GM20000 (cell line): Measurements from ENCODE around the gene PELI2.

Source experiments
- DNase-seq: peaks from one replicate; pipeline ENCODE4 v3.0.0; 2012; ENCODE audit warnings: low spot score
- TF ChIP-seq, protein P1 (sequence below): IDR thresholded peaks from 2 replicates; pipeline ENCODE4 v1.5.1; 2012; ENCODE audit warnings: mild to moderate bottlenecking, control low read depth; ENCODE audit errors: extremely low read depth, missing control alignments

The PELI2 gene

GRCh38 chr14:56135001-56135400, 16.8 kb downstream of the PELI2 start:
- TF ChIP-seq, protein P1, sequence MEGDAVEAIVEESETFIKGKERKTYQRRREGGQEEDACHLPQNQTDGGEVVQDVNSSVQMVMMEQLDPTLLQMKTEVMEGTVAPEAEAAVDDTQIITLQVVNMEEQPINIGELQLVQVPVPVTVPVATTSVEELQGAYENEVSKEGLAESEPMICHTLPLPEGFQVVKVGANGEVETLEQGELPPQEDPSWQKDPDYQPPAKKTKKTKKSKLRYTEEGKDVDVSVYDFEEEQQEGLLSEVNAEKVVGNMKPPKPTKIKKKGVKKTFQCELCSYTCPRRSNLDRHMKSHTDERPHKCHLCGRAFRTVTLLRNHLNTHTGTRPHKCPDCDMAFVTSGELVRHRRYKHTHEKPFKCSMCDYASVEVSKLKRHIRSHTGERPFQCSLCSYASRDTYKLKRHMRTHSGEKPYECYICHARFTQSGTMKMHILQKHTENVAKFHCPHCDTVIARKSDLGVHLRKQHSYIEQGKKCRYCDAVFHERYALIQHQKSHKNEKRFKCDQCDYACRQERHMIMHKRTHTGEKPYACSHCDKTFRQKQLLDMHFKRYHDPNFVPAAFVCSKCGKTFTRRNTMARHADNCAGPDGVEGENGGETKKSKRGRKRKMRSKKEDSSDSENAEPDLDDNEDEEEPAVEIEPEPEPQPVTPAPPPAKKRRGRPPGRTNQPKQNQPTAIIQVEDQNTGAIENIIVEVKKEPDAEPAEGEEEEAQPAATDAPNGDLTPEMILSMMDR, result no peak
- no peak for DNase-seq

- TF ChIP-seq, protein P1, result no peak
Measured at GRCh38 chr14:56135668-56136067, 17.5 kb downstream of the PELI2 start.

GRCh38 chr14:56136571-56137452, 18.6 kb downstream of the PELI2 start:
- no peak for DNase-seq
- TF ChIP-seq, protein P1, result no peak

More at GRCh38 chr14:56135668-56136067, 17.5 kb downstream of the PELI2 start:
- no peak for DNase-seq

DNA sequence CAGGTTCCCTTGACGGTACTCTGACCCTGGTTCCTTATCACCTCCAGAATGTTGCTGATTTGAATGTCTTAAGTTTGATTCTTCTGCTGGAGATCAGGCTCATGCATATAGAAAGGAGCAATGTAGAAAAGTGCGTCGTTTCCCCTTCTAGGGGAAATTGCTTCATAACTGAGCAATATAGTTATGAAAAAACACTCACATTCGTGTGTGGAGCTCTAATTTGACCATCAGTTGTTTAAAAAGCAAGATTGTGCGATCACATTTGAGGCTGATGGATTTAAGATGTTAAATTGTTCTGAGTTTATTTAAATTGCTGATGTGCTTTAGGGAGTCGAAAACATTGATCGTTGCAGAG, 19.2 kb downstream of the PELI2 start:
- no peak for DNase-seq
- TF ChIP-seq, protein P1, result no peak

DNA sequence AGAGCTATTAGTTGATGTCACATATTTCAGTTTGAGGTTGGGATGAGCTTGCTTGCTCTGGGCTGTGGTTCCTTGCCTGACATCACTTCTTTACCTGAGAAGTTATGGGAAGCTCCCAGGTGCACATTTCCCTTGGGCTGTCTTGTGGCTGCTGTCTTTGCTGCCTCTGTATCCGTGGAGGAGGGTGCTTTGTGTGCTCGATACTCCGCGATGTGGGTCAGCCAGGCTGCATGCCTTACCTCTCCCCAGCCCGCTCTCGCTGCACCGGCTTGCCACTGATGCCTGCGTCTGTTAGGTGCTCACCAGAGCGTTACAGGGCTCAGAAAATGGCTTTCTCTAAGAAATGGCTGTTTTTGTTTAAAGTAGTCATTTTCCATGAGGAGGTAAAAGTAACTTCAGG, 19.6 kb downstream of the PELI2 start:
- no peak for DNase-seq
- TF ChIP-seq, protein P1, result no peak

DNA sequence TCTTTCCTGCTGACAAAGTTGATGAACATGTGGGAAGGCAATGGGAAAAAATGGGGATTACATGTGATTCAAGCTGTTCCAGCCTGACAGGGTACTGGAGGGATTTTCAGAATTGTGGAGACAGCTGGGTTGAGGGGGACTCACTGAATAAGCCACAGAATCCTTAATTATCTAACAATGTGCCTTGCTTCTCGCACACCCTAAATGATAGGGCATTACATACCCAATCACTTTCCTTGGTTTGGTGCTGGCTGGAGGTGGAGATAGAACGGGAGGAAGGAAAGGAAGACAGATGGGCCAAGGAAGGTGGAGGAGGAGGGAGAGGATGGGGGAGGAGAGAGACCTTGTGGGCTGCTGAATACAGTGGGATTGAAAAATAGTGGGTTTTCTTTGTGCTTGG, 20.7 kb downstream of the PELI2 start:
- TF ChIP-seq, protein P1, result no peak

GRCh38 chr14:56142314-56142713, 24.1 kb downstream of the PELI2 start:
- no peak for DNase-seq
- TF ChIP-seq, protein P1, result no peak

More for the DNA sequence above, 20.7 kb downstream of the PELI2 start:
- no peak for DNase-seq
